Inferior parietal cortex (tissue), 1 donor: ENCODE data around the gene BTBD9.
"Not testable (repeated sequence)": the region's sequence is repeated elsewhere in the genome, so short reads cannot be mapped to it uniquely, and the experiment has no call there.

ENCODE experiments used
- DNase-seq: peaks from one replicate; pipeline ENCODE4 v3.0.0-alpha.2; 2016; ENCODE audit errors: extremely low spot score

The BTBD9 gene

GRCh38 chr6:38146021-38146733 lies 493.6 kb downstream of the BTBD9 start:
- no peak for DNase-seq

- DNase-seq = no peak
These were observed 495.3 kb downstream of the BTBD9 start for GRCh38 chr6:38144365-38144945.

GRCh38 chr6:38143191-38144150 lies 496.3 kb downstream of the BTBD9 start:
- DNase-seq = peak; percentile 66

GRCh38 chr6:38142178-38142902 lies 497.4 kb downstream of the BTBD9 start:
- no peak for DNase-seq

GRCh38 chr6:38141716-38142115 lies 498.0 kb downstream of the BTBD9 start:
- DNase-seq = no peak

GRCh38 chr6:38141085-38141484 lies 498.6 kb downstream of the BTBD9 start:
- no peak for DNase-seq

GRCh38 chr6:38138374-38138773 lies 501.4 kb downstream of the BTBD9 start:
- DNase-seq = no peak

GRCh38 chr6:38137608-38138265 lies 502.0 kb downstream of the BTBD9 start:
- DNase-seq = no peak

- DNase-seq = no peak
These were observed 503.2 kb downstream of the BTBD9 start for GRCh38 chr6:38136547-38136946.

GRCh38 chr6:38134704-38135088 lies 505.0 kb downstream of the BTBD9 start:
- no peak for DNase-seq

- DNase-seq = no peak
These were observed 505.6 kb downstream of the BTBD9 start for GRCh38 chr6:38133932-38134703.

- DNase-seq = no peak
These were observed 508.2 kb downstream of the BTBD9 start for GRCh38 chr6:38131527-38131965.

- DNase-seq = no peak
These were observed 512.4 kb downstream of the BTBD9 start for GRCh38 chr6:38127284-38127683.

- DNase-seq = not testable (repeated sequence)
These were observed 515.4 kb downstream of the BTBD9 start for GRCh38 chr6:38124224-38124926.

GRCh38 chr6:38119516-38119915 lies 520.2 kb downstream of the BTBD9 start:
- no peak for DNase-seq

GRCh38 chr6:38118791-38119365 lies 520.9 kb downstream of the BTBD9 start:
- DNase-seq = no peak
